Spinal cord (tissue), 10 donors: ENCODE data around the gene PRR5. TPM values are rescaled to one million over a fixed set of nuclear protein-coding genes. Genes with fewer than 3 reads are reported as not detected.

Experiments
- DNase-seq, 6 donors: peaks; one replicate each; pipeline versions ENCODE4 v3.0.0 to v3.0.0-alpha.2; 2013 to 2015; ENCODE audit warnings: low spot score in 6 of 6, low read depth in 4 of 6
- H3K27ac ChIP-seq: one replicate; pipeline ENCODE4 v1.5.1; 2013; ENCODE audit warnings: low read depth, low read length, control low read depth
- H3K27me3 ChIP-seq: one replicate; pipeline ENCODE4 v1.6.1; 2013; ENCODE audit warnings: low read length; ENCODE audit not compliant: control insufficient read depth, insufficient read depth
- H3K36me3 ChIP-seq: one replicate; pipeline ENCODE4 v1.6.1; 2013; ENCODE audit warnings: low read length; ENCODE audit not compliant: control insufficient read depth, insufficient read depth
- H3K4me1 ChIP-seq: one replicate; pipeline ENCODE4 v1.6.1; 2013; ENCODE audit warnings: low read length; ENCODE audit not compliant: control insufficient read depth, insufficient read depth
- H3K4me3 ChIP-seq: one replicate; pipeline ENCODE4 v1.5.1; 2013; ENCODE audit warnings: low read depth, low read length, control low read depth
- H3K9me3 ChIP-seq: one replicate; pipeline ENCODE4 v1.6.1; 2013; ENCODE audit warnings: low read length; ENCODE audit not compliant: control insufficient read depth, insufficient read depth
- WGBS: methylation state at CpG from one replicate; pipeline ENCODE4 v1.1.5; 2013; ENCODE audit warnings: missing lambda C conversion rate; ENCODE audit not compliant: insufficient coverage; 5-methylcytosine and 5-hydroxymethylcytosine counted together
- polyA plus RNA-seq, 2 donors: library from polyadenylated mRNA; unstranded; fragments of 120-200 nt; gene quantifications; one replicate each; pipeline ENCODE4 v1.2.1, GENCODE V29; 2013; ENCODE audit not compliant: insufficient read length in 2 of 2
- total RNA-seq, 2 donors: library from RNA; depleted of rRNA in 1 of 2; stranded (reverse); fragments of 120-200 nt in 1 of 2; fragments of >200 nt in 1 of 2; gene quantifications; one replicate each; pipeline versions ENCODE4 v1.2.3 to v1.2.4, GENCODE V29; 2013 to 2014
- donor health status: healthy.

PRR5 gene
- total and polyA plus RNA-seq, 4 donors: 12.1 to 35.2 (median 20.9) TPM

- DNase-seq: peak in 1 of 6 donors; percentile 85
- Histone ChIP-seq H3K4me3 (no peak overlapping the region), H3K36me3 (no peaks in the 10 kb centered on the region), H3K27ac (no peak overlapping the region), H3K4me1 (peaks cover 8% of the 10 kb centered on the region), H3K27me3 (no peaks in the 10 kb centered on the region), H3K9me3 (peaks cover 5% of the 10 kb centered on the region)
- WGBS: 37% methylated on average over 11 of the region's 16 CpGs
These were observed 74.8 kb downstream of the PRR5 start for GRCh38 chr22:44776605-44777363.

GRCh38 chr22:44777364-44777755 lies 75.4 kb downstream of the PRR5 start:
- no peaks in the 10 kb centered on the region for H3K36me3 ChIP-seq
- H3K4me1 ChIP-seq: peaks cover 8% of the 10 kb centered on the region
- peaks cover 5% of the 10 kb centered on the region for H3K9me3 ChIP-seq
- no peaks in the 10 kb centered on the region for H3K27me3 ChIP-seq
- no peak overlapping the region for H3K27ac ChIP-seq
- 50% methylated on average over 2 of the region's 2 CpGs for WGBS
- DNase-seq: no peak
- H3K4me3 ChIP-seq: no peak overlapping the region

- Histone ChIP-seq H3K4me3 (no peak overlapping the region), H3K27ac (no peak overlapping the region), H3K9me3 (no peaks in the 10 kb centered on the region), H3K4me1 (peaks cover 8% of the 10 kb centered on the region), H3K27me3 (no peaks in the 10 kb centered on the region), H3K36me3 (no peaks in the 10 kb centered on the region)
- 81% methylated on average over 10 of the region's 17 CpGs for WGBS
- peak in 2 of 6 donors; percentile 40 to 75 for DNase-seq
These were observed 79.0 kb downstream of the PRR5 start for GRCh38 chr22:44780876-44781449.

- no peak overlapping the region for H3K27ac ChIP-seq
- no peaks in the 10 kb centered on the region for H3K4me1 ChIP-seq
- no peaks in the 10 kb centered on the region for H3K36me3 ChIP-seq
- WGBS: 52% methylated on average over 15 of the region's 17 CpGs
- no peak overlapping the region for H3K4me3 ChIP-seq
- peak in 2 of 6 donors; percentile 53 to 83 for DNase-seq
- H3K27me3 ChIP-seq: no peaks in the 10 kb centered on the region
- H3K9me3 ChIP-seq: no peaks in the 10 kb centered on the region
These were observed 80.5 kb downstream of the PRR5 start for GRCh38 chr22:44782363-44782963.

GRCh38 chr22:44783091-44783490 lies 81.1 kb downstream of the PRR5 start:
- no peak overlapping the region for H3K27ac ChIP-seq
- whole genome bisulfite sequencing: 68% methylated on average over 10 of the region's 10 CpGs
- DNase-seq: no peak
- H3K36me3 ChIP-seq: no peaks in the 10 kb centered on the region
- no peaks in the 10 kb centered on the region for H3K9me3 ChIP-seq
- H3K27me3 ChIP-seq: no peaks in the 10 kb centered on the region
- no peak overlapping the region for H3K4me3 ChIP-seq
- H3K4me1 ChIP-seq: no peaks in the 10 kb centered on the region

- DNase-seq: no peak
- Histone ChIP-seq H3K4me3 (no peak overlapping the region), H3K27me3 (no peaks in the 10 kb centered on the region), H3K9me3 (no peaks in the 10 kb centered on the region), H3K4me1 (no peaks in the 10 kb centered on the region), H3K36me3 (no peaks in the 10 kb centered on the region), H3K27ac (no peak overlapping the region)
- 62% methylated on average over 13 of the region's 14 CpGs for WGBS
These were observed 81.6 kb downstream of the PRR5 start for GRCh38 chr22:44783581-44783980.

- Histone ChIP-seq H3K9me3 (no peaks in the 10 kb centered on the region), H3K4me1 (no peaks in the 10 kb centered on the region), H3K4me3 (no peak overlapping the region), H3K27me3 (no peaks in the 10 kb centered on the region), H3K27ac (no peak overlapping the region), H3K36me3 (no peaks in the 10 kb centered on the region)
- 99% methylated on average over 20 of the region's 23 CpGs for WGBS
- no peak for DNase-seq
These were observed 84.1 kb downstream of the PRR5 start for GRCh38 chr22:44786136-44786535.

GRCh38 chr22:44786610-44787009 lies 84.6 kb downstream of the PRR5 start:
- no peaks in the 10 kb centered on the region for H3K4me1 ChIP-seq
- no peaks in the 10 kb centered on the region for H3K36me3 ChIP-seq
- H3K27me3 ChIP-seq: no peaks in the 10 kb centered on the region
- no peaks in the 10 kb centered on the region for H3K9me3 ChIP-seq
- no peak overlapping the region for H3K4me3 ChIP-seq
- WGBS: 88% methylated on average over 2 of the region's 7 CpGs
- no peak for DNase-seq
- no peak overlapping the region for H3K27ac ChIP-seq
